ENCODE measurements around the gene IGF1R. TPM values are rescaled to one million over a fixed set of nuclear protein-coding genes. Genes with fewer than 3 reads are reported as not detected.

The IGF1R gene
- total and polyA plus RNA-seq, 2 experiments from 2014 or later = 10.8 to 42.9 TPM

DNA sequence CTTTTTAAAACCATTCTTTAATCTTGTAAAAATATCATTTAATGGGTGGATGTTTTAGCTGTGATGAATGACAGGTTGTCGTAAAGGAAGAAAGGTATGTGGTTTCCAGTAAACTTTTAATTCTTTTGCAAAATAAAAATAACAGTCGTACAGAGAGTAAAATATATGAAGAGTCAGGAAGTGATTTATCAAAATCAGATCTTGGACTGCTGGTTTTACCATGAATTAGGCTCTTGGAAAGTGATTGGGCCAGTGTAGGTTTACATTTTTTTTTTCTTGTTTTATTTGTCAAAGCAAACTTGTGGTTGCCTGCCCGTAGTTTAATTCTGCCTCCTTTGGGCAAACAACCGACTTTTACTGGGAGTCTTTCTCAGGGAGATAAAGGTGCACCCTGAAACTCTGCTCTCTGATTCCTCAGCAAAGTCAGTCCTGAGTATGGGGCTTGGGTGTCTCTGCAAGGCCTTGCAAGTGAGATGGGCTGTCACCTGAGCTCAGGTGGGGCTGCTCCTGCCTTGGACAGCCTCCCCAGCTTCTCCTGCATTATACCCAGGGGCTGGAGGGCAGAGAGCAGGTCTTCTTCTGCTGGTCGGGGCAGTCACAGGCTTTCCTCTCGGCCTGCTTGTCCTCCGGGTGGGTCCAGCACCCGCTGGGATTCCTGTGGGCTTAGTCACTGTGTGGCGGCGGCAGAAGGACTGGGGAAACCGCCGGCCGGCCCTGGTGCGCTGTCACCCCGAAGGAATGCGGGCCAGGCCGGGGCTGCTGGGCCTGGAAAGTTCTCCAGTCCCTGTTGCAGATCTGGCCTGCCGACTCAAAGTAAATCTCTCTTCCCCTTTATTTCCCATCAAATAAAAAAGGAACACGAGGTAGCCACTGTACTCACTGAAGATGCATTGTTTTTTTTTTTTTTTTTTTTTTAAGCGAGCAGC is 79.0 kb downstream of the IGF1R start:
- TF ChIP-seq, protein P1, sequence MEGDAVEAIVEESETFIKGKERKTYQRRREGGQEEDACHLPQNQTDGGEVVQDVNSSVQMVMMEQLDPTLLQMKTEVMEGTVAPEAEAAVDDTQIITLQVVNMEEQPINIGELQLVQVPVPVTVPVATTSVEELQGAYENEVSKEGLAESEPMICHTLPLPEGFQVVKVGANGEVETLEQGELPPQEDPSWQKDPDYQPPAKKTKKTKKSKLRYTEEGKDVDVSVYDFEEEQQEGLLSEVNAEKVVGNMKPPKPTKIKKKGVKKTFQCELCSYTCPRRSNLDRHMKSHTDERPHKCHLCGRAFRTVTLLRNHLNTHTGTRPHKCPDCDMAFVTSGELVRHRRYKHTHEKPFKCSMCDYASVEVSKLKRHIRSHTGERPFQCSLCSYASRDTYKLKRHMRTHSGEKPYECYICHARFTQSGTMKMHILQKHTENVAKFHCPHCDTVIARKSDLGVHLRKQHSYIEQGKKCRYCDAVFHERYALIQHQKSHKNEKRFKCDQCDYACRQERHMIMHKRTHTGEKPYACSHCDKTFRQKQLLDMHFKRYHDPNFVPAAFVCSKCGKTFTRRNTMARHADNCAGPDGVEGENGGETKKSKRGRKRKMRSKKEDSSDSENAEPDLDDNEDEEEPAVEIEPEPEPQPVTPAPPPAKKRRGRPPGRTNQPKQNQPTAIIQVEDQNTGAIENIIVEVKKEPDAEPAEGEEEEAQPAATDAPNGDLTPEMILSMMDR (IDR thresholded peaks at IDR 0.05; ENCODE audit: poor library complexity) = no peak
- no peak for TF ChIP-seq EZH2 (IDR thresholded peaks at IDR 0.05; ENCODE audit: borderline replicate concordance)
- no peak for TF ChIP-seq EZH2phosphoT487 (IDR thresholded peaks at IDR 0.05; ENCODE audit: low read depth, severe bottlenecking, unreplicated experiment)
- no peaks in the 10 kb centered on the region for H3K27me3 ChIP-seq
- no peak overlapping the region for H3K4me3 ChIP-seq
- H3K4me2 ChIP-seq = peak overlapping the region; percentile 58
- H3K9me3 ChIP-seq (ENCODE audit: low read depth) = no peaks in the 10 kb centered on the region
- WGBS (ENCODE audit: low lambda C conversion rate, missing lambda C conversion rate) = 13% methylated on average over 20 of the region's 20 CpGs
- H3K4me1 ChIP-seq (ENCODE audit: insufficient read depth) = peaks cover 62% of the 10 kb centered on the region
- H4K20me1 ChIP-seq (ENCODE audit: insufficient read depth, poor library complexity, severe bottlenecking) = peaks cover 3% of the 10 kb centered on the region
- H2AFZ ChIP-seq = no peak overlapping the region
- no peaks in the 10 kb centered on the region for H3K36me3 ChIP-seq (replicated peaks; ENCODE audit: insufficient read depth, low read depth)
- DNase-seq (ENCODE audit: low spot score) = peak; percentile 95
- H3K9me2 ChIP-seq (replicated peaks; ENCODE audit: insufficient read depth) = no peaks in the 10 kb centered on the region
- peak overlapping the region; percentile 93 for H3K27ac ChIP-seq
- peaks cover 86% of the 10 kb centered on the region for H3K79me2 ChIP-seq

DNA sequence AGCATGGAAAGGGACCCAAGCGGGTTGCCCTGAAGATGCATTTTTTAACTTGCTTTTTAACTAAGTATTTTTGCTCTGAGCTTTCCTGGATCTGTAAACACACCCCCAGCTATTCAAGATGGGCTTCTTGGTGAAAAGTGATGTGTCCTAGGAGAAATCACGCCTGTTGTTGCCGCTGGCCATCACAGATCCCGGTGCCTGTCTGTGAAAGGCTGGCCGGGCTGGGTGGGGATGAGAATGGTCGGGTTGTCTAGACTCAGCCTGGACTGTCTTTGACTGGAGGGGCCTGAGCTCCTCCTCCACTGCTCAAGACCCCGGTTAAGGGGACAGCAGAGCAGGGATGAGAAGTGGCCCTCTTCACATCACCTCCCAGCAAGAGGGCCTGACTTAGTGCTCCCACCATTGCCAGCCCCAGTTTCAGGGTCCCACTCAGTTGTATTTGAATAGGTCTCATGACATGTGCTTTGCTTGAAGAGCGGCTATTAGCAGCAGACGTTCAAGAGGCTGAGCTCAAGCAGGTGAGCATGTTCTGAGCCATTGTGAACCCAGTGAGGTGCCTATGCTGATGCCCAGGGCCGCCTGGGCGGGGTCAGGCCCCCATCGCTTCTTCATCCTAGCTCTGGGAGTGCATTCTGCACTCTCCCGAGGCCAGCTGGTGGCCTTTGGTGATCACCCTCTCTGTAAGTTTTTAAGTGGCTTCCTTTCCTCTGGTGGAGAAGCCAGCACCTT is 79.9 kb downstream of the IGF1R start:
- peak overlapping the region; percentile 58 for H3K4me2 ChIP-seq
- peak overlapping the region; percentile 93 for H3K27ac ChIP-seq
- no peaks in the 10 kb centered on the region for H3K9me2 ChIP-seq (replicated peaks; ENCODE audit: insufficient read depth)
- peaks cover 54% of the 10 kb centered on the region for H3K4me1 ChIP-seq (ENCODE audit: insufficient read depth)
- H3K4me3 ChIP-seq = no peak overlapping the region
- TF ChIP-seq EZH2 (IDR thresholded peaks at IDR 0.05; ENCODE audit: borderline replicate concordance) (no peak), EZH2phosphoT487 (IDR thresholded peaks at IDR 0.05; ENCODE audit: low read depth, severe bottlenecking, unreplicated experiment) (no peak)
- TF ChIP-seq, protein P1 (IDR thresholded peaks at IDR 0.05; ENCODE audit: poor library complexity) = no peak
- no peaks in the 10 kb centered on the region for H4K20me1 ChIP-seq (ENCODE audit: insufficient read depth, poor library complexity, severe bottlenecking)
- H3K9me3 ChIP-seq (ENCODE audit: low read depth) = no peaks in the 10 kb centered on the region
- no peaks in the 10 kb centered on the region for H3K36me3 ChIP-seq (replicated peaks; ENCODE audit: insufficient read depth, low read depth)
- WGBS (ENCODE audit: low lambda C conversion rate, missing lambda C conversion rate) = 72% methylated on average over 13 of the region's 13 CpGs
- no peak overlapping the region for H2AFZ ChIP-seq
- H3K27me3 ChIP-seq = no peaks in the 10 kb centered on the region
- peaks cover 86% of the 10 kb centered on the region for H3K79me2 ChIP-seq
- DNase-seq (ENCODE audit: low spot score) = no peak

DNA sequence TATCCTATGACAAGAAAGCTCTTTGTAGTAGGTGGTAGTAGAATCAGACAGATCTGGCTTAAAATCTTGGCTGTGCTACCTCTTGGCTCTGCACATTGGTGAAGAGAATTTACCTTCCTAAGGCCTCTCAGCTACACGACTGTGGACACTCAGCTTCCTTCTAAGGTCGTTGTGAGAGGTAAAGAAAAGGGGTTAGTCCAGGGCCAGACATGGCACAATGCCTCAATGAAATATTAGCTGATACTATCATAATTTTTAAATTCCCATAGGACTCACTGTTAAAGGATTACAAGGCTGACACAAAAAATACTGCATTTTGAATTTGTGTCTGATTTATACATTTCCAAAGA is 80.4 kb downstream of the IGF1R start:
- Histone ChIP-seq H3K79me2 (peaks cover 86% of the 10 kb centered on the region), H3K27me3 (no peaks in the 10 kb centered on the region), H3K36me3 (replicated peaks; ENCODE audit: insufficient read depth, low read depth) (no peaks in the 10 kb centered on the region), H3K4me3 (no peak overlapping the region), H3K4me1 (ENCODE audit: insufficient read depth) (peaks cover 49% of the 10 kb centered on the region), H3K4me2 (peak overlapping the region; percentile 58), H4K20me1 (ENCODE audit: insufficient read depth, poor library complexity, severe bottlenecking) (no peaks in the 10 kb centered on the region), H2AFZ (no peak overlapping the region), H3K27ac (peak overlapping the region; percentile 93), H3K9me3 (ENCODE audit: low read depth) (no peaks in the 10 kb centered on the region), H3K9me2 (replicated peaks; ENCODE audit: insufficient read depth) (no peaks in the 10 kb centered on the region)
- no peak for DNase-seq (ENCODE audit: low spot score)
- TF ChIP-seq, protein P1 (IDR thresholded peaks at IDR 0.05; ENCODE audit: poor library complexity) = no peak
- TF ChIP-seq EZH2 (IDR thresholded peaks at IDR 0.05; ENCODE audit: borderline replicate concordance) = no peak
- TF ChIP-seq EZH2phosphoT487 (IDR thresholded peaks at IDR 0.05; ENCODE audit: low read depth, severe bottlenecking, unreplicated experiment) = no peak
- WGBS (ENCODE audit: low lambda C conversion rate, missing lambda C conversion rate) = 28% methylated on average over 2 of the region's 2 CpGs
